Measurements from ENCODE around the gene DNM1L. TPM values are rescaled to one million over a fixed set of nuclear protein-coding genes. Genes with fewer than 3 reads are reported as not detected.

DNM1L gene
- total RNA-seq, 1 donor from 2014 or later, result 50.9 TPM

DNA sequence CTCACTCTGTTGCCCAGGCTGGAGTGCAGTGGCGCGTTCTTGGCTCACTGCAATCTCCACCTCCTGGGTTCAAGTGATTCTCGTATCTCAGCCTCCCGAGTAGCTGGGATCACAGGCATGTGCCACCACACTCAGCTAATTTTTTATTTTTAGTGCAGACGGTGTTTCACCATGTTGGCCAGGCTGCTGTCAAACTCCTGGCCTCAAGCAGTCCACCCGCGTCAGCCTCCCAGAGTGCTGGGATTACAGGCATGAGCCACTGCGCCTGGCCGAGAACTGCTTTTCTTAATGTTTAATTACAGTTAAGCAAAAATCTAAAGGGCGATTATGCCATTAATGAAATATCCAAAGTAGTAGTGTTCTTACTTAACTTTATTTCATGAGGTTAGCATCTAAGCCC, 63.0 kb downstream of the DNM1L start:
- Histone ChIP-seq H3K36me3 (peaks cover 64 to 89% of the 10 kb centered on the region in 2 donors), H3K9me3 (no peaks in the 10 kb centered on the region), H3K27me3 (no peaks in the 10 kb centered on the region), H3K4me3 (no peak overlapping the region), H3K27ac (no peak overlapping the region), H3K4me1 (no peaks in the 10 kb centered on the region)
- intact Hi-C loops (cut with DNase I), result no loop called here
- DNase-seq (ENCODE audit: low spot score in 2 of 2), result no peak
- TF ChIP-seq, protein P1, sequence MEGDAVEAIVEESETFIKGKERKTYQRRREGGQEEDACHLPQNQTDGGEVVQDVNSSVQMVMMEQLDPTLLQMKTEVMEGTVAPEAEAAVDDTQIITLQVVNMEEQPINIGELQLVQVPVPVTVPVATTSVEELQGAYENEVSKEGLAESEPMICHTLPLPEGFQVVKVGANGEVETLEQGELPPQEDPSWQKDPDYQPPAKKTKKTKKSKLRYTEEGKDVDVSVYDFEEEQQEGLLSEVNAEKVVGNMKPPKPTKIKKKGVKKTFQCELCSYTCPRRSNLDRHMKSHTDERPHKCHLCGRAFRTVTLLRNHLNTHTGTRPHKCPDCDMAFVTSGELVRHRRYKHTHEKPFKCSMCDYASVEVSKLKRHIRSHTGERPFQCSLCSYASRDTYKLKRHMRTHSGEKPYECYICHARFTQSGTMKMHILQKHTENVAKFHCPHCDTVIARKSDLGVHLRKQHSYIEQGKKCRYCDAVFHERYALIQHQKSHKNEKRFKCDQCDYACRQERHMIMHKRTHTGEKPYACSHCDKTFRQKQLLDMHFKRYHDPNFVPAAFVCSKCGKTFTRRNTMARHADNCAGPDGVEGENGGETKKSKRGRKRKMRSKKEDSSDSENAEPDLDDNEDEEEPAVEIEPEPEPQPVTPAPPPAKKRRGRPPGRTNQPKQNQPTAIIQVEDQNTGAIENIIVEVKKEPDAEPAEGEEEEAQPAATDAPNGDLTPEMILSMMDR (IDR thresholded peaks at IDR 0.05), result no peak

DNA sequence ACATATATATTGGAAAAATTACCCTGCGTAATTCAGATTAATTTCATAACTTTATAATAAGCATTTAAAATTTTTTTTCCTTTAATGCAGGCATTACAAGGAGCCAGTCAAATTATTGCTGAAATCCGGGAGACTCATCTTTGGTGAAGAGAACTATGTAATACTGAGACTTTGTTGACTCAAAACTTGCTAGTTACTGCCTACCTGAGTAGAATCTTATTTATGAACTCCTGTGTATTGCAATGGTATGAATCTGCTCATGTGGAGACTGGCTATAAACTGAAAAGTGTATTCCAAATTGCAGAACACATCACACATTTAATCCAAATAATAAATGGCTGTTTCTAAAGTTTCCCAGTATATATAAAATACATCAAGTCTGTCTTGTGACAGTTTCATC, 64.2 kb downstream of the DNM1L start:
- H3K27me3 ChIP-seq, result no peaks in the 10 kb centered on the region
- H3K9me3 ChIP-seq, result no peaks in the 10 kb centered on the region
- TF ChIP-seq, protein P1 (IDR thresholded peaks at IDR 0.05), result no peak
- peaks cover 68 to 89% of the 10 kb centered on the region in 2 donors for H3K36me3 ChIP-seq
- intact Hi-C loops (cut with DNase I), result no loop called here
- H3K4me3 ChIP-seq, result no peak overlapping the region
- H3K27ac ChIP-seq, result no peak overlapping the region
- no peaks in the 10 kb centered on the region for H3K4me1 ChIP-seq
- no peak for DNase-seq (ENCODE audit: low spot score in 2 of 2)

DNA sequence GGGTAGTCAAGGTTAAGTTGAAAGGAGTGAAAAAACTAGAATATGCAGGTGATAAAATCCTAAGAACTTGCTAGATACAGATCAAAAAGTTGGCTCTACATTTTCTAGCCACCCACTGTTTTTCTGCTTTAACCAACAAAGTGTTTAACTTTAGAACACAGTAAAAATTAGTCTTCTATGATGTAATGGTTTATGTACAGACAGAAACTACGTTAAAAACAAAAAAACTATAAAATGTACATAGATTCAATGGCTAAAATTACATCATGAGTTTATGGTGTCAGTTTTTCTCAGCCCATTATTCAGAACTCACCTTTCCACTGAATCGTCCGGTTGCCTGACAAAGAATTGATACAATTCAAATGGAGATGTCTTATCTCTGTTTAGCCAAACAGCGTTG, 74.5 kb downstream of the DNM1L start:
- Histone ChIP-seq H3K36me3 (peaks cover 30 to 48% of the 10 kb centered on the region in 2 donors), H3K4me1 (peaks cover 0 to 11% of the 10 kb centered on the region in 2 donors), H3K27me3 (no peaks in the 10 kb centered on the region), H3K9me3 (no peaks in the 10 kb centered on the region), H3K27ac (no peak overlapping the region), H3K4me3 (peak overlapping the region in 1 of 2 donors; percentile 99)
- no peak for DNase-seq (ENCODE audit: low spot score in 2 of 2)
- TF ChIP-seq, protein P1 (IDR thresholded peaks at IDR 0.05), result no peak
- intact Hi-C loops (cut with DNase I), result loop anchor here (10.0 kb wide), 1 partner anchor 161 kb away; no protein-coding TSS in a partner anchor

DNA sequence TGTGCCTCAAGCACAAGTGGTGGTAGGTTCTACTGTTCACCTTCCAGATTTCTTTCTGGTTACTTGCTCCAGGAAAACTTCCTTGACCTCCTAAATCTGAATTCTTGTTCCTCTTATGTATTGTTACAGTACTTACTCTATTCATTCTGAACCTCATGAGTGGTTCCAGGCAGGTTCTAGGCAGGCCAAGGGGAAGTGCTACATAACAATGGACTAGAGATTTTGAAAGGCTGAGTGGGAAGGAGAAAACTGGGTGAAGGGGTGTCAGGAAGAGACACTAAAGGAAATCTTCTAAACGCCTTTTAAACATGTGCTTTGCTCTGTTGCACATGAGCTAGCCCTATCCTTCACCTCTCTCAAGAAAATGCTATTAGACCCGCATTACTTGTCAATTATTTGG, 75.0 kb downstream of the DNM1L start:
- peak overlapping the region; percentile 91 to 93 for H3K27ac ChIP-seq
- peaks cover 0 to 11% of the 10 kb centered on the region in 2 donors for H3K4me1 ChIP-seq
- no peaks in the 10 kb centered on the region for H3K9me3 ChIP-seq
- H3K36me3 ChIP-seq, result peaks cover 25 to 43% of the 10 kb centered on the region in 2 donors
- TF ChIP-seq, protein P1 (IDR thresholded peaks at IDR 0.05), result no peak
- H3K4me3 ChIP-seq, result peak overlapping the region in 1 of 2 donors; percentile 99
- DNase-seq (ENCODE audit: low spot score in 2 of 2), result no peak
- no peaks in the 10 kb centered on the region for H3K27me3 ChIP-seq
- intact Hi-C loops (cut with DNase I), result loop anchor here (10.0 kb wide), 1 partner anchor 161 kb away; no protein-coding TSS in a partner anchor

DNA sequence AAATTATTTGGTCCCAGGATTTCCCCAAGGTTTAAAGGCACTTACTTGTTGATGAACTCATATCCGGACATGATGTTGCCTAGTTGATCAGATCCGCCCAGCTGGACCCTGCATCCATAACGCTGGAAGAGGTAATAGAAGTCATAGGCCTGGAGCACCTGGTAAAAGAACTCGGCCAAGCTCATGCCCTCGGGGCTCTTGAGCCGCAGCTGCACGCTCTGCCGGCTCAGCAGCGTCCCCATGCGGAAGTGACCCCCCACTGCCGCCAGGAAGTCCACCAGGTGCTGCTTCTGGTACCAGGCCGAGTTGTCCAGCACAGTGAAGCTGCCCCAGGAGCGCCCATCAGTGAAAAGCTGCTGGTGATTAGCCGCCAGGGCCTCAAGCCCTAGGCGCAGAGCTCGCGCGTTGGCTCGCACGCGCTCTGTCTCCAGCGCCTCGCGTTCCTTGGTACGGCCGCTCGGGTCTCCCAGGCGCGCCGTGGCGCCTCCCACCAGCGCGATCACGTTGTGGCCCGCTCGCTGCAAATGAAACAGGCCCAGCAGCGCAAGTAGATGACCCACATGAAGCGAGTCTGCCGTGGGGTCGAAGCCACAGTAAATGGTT, 76.1 kb downstream of the DNM1L start:
- TF ChIP-seq, protein P1 (IDR thresholded peaks at IDR 0.05), result peak; percentile 34 to 64 (median 56)
- H3K27ac ChIP-seq, result peak overlapping the region; percentile 91 to 93
- peaks cover 0 to 11% of the 10 kb centered on the region in 2 donors for H3K4me1 ChIP-seq
- peak overlapping the region; percentile 95 to 99 for H3K4me3 ChIP-seq
- intact Hi-C loops (cut with DNase I), result loop anchor here (5.0 to 10.0 kb wide), 2 partner anchors 160 to 648 kb away; partner anchors contain the start of gene BICD1
- peaks cover 16 to 32% of the 10 kb centered on the region in 2 donors for H3K36me3 ChIP-seq
- H3K9me3 ChIP-seq, result no peaks in the 10 kb centered on the region
- no peaks in the 10 kb centered on the region for H3K27me3 ChIP-seq
- DNase-seq (ENCODE audit: low spot score in 2 of 2), result peak in 1 of 2 donors; percentile 73

Data from ascending aorta (tissue), 2 donors.